VCaP (cell line): ENCODE results near the gene CAB39L.

Experiments used
- H3K27ac ChIP-seq: fragments of 450-650 bp; 2 replicates; pipeline ENCODE4 v1.5.1; 2017
- TF ChIP-seq, protein P1 (sequence below): fragments of 450-650 bp; conservative IDR thresholded peaks from 2 replicates; pipeline ENCODE4 v1.5.1; 2017; ENCODE audit warnings: mild to moderate bottlenecking, moderate library complexity

The CAB39L gene

DNA sequence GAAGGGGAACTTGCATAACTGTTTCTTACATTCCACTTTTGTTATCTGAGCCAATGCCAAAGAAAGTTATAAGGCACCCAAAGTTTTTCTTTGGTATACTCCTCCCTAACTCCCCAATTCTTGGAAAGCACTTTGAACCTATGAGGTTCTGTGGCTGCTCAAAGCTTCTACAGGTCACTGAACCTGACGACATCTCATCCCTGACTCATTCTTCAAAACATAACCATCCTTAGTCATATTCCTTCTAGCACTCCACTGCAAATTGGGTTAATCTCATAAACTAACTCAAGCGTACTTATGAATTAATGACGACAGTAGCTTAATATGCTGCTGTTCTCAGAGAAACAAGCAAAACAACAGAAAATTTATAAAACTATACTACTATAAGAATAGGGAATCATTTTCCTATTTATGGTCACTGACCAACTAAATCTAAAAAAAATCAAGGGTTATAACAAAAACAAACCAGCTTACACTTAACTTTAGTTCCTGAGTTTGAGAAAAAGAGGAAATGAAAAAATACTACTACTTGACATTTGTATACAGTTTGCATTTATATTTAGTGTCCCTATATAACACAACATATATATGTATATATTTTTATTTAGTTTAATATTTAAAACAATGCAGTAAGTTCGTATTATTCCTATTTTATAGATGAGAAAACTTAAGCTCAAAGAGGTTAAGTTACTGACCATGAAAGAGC lies 69.1 kb downstream of the CAB39L start:
- H3K27ac ChIP-seq: no peak overlapping the region
- TF ChIP-seq, protein P1, sequence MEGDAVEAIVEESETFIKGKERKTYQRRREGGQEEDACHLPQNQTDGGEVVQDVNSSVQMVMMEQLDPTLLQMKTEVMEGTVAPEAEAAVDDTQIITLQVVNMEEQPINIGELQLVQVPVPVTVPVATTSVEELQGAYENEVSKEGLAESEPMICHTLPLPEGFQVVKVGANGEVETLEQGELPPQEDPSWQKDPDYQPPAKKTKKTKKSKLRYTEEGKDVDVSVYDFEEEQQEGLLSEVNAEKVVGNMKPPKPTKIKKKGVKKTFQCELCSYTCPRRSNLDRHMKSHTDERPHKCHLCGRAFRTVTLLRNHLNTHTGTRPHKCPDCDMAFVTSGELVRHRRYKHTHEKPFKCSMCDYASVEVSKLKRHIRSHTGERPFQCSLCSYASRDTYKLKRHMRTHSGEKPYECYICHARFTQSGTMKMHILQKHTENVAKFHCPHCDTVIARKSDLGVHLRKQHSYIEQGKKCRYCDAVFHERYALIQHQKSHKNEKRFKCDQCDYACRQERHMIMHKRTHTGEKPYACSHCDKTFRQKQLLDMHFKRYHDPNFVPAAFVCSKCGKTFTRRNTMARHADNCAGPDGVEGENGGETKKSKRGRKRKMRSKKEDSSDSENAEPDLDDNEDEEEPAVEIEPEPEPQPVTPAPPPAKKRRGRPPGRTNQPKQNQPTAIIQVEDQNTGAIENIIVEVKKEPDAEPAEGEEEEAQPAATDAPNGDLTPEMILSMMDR: no peak

DNA sequence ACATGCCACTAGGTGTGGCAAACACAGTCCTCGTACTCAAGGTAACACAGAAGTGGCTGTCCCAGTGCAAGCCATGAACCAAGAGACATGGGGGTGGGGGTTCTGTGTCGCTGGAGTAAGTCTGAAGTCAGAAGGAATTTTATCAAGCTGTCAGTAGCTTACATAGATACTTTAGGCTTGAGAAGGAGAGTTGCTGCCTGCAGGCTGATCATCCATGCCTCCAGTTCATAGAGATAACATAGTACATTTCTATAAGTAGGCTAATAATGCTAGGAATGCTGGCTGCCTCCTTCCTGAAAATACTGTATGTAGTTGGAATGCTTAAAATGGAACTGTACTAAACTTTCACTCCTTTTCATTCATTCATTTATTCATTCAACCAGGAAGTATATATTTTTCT lies 70.1 kb downstream of the CAB39L start:
- H3K27ac ChIP-seq: peak overlapping the region; percentile 68; the same call in 1 of the 2 replicates
- TF ChIP-seq, protein P1: no peak

DNA sequence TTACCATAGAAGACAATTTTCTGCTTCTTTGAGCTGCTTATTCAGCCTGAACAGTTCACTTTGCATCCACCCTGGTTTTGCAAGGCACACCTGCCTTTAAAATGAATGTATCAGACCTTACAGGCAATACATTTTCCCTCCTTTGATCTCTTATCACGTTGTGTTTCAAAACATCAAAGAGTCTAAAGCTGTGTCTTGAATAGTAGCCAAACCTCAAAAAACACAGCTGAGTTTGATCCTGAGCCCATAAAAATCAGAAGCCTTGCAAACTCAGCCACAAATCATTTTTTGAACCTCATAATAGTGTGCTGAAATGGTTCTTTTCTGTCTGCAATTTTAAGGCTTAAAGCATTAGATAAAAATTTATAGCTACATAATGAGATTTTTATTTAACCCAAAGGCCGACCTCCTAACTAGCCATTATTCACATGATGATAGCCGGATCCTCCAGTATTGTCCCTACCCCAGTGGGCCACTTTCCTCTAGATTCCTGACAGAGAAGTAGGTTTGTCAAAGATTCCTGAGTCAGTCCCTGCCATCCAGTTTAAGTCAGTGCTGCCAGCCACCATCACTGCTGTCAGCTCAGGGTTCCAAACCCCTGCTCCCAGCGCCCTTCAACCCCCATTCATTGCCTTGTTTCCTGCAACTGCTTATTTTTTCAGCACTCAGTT lies 71.8 kb downstream of the CAB39L start:
- H3K27ac ChIP-seq: peak overlapping the region; percentile 68
- TF ChIP-seq, protein P1: no peak

DNA sequence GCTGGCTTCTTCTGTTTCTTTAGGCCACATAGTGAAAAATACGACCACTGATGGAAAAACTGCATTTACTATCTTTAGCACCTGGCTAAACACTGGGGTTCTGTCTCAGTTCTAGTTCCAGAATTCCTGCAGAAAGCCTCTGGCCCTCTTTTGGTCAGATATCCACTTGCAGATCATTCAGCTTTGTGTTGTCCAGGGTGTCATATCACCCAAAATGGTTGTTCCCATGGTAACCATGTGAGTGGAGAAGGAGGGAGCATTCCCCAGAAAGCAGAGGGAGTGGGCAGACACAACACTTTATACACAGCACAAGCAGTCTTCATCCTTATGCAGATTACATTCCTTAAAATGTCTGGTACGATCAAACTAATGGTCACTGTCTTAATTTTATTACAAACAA lies 73.5 kb downstream of the CAB39L start:
- TF ChIP-seq, protein P1: no peak
- H3K27ac ChIP-seq: no peak overlapping the region; the same call in 1 of the 2 replicates

DNA sequence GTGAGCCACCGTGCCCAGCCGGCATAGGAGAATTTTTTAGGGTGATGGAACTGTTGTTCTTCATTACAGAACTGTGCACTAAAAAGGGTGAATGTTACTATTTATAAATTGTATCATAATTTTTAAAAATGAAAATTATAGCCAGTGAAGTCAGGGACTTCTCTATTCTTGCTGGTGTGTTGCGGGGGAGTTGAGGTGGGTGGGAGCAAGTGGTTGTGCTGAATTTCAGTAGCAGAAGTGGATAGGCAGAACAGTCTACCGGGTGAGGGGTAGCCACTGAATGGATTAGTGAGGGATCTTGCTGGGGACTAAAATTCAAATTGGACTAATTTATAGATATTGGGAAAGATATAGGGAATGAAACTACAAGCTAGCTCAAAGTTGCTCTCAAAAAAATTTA lies 74.0 kb downstream of the CAB39L start:
- no peak overlapping the region for H3K27ac ChIP-seq

DNA sequence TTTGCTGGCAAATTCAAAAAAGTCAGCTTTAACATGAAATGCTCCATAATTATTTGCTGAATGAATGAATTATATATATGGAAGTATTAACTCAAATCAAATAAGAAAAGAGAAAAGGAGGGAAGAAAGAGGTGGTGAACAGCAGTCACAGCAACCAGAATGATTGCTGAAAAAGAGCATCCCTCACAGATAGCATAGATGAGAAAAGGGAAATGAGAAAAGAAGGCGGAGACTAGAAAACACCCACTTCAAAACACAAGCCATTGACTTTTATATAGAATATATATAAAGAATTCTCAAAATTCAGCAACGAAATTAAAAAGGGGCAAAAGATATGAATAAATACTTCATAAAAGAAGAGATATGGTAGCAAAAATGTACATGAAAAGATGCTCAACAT lies 75.2 kb downstream of the CAB39L start:
- TF ChIP-seq, protein P1: no peak
- H3K27ac ChIP-seq: no peak overlapping the region

More for the DNA sequence above, 74.0 kb downstream of the CAB39L start:
- TF ChIP-seq, protein P1: no peak

DNA sequence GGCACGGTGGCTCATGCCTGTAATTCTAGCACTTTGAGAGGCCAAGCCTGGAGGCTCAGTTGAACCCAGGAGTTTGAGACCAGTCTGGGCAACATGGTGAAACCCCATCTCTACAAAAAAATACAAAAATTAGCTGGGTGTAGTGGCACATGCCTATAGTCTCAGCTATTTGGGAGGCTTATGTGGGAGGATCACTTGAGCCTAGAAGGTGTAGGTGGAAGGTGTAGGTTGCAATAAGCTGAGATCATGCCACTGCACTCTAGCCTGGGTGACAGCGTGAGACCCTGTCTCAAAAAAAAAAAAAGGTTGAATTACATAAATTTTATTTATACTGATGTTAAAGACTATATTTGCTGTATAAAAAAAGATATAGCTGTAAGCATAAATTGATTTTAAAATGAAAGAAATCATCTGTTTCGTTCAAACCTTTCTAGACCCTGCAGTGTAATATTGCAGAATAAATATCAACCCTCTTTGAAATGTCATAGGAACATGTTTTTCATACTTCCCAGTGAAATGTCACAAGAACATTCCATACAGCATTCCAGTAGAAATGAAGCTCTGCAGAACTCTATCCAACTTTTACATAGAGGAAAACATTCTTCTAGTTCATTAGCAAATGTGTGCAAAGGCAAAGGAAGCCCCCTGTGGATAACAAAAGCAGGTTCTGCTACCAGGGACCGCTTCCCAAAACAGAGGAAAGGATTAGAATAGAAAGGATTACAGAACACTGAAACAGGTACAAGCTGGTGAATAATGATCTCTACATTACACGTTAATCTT lies 76.0 kb downstream of the CAB39L start:
- TF ChIP-seq, protein P1: no peak
- no peak overlapping the region for H3K27ac ChIP-seq
